Body of pancreas (tissue), 4 donors: Measurements from ENCODE around the gene TPSB2. TPM values are rescaled to one million over a fixed set of nuclear protein-coding genes. Genes with fewer than 3 reads are reported as not detected.
"Not testable (repeated sequence)": the region's sequence is repeated elsewhere in the genome, so short reads cannot be mapped to it uniquely, and the experiment has no call there.

Experiments used
- ATAC-seq: fragments of 150-250 bp; one replicate; pipeline ENCODE4 v1.9.1; 2016
- DNase-seq, 4 donors: peaks; one replicate each; pipeline ENCODE4 v3.0.0-alpha.2; 2019
- H3K27ac ChIP-seq, 4 donors: fragments of 200-600 bp; sonication (generic); 1 replicate in 3 of 4; 2 replicates in 1 of 4; pipeline versions ENCODE4 v1.5.1 to v1.6.1; 2016 to 2019; ENCODE audit warnings: mild to moderate bottlenecking in 1 of 4, mixed read lengths in 1 of 4, moderate library complexity in 1 of 4
- H3K27me3 ChIP-seq, 2 donors: fragments of 200-600 bp; sonication (generic); one replicate each; pipeline ENCODE4 v1.6.0; 2016; ENCODE audit warnings: mild to moderate bottlenecking in 1 of 2
- H3K36me3 ChIP-seq, 2 donors: fragments of 200-600 bp; sonication (generic); replicated peaks in 1 of 2; 2 replicates each; pipeline ENCODE4 v1.5.1; 2016; ENCODE audit warnings: low read depth in 2 of 2; ENCODE audit not compliant: insufficient read depth in 1 of 2
- H3K4me1 ChIP-seq: fragments of 200-600 bp; sonication (generic); one replicate; pipeline ENCODE4 v1.6.0; 2016
- H3K4me3 ChIP-seq, 2 donors: fragments of 200-600 bp; sonication (generic); 1 replicate in 1 of 2; 2 replicates in 1 of 2; pipeline ENCODE4 v1.5.1; 2016 to 2019
- H3K9me3 ChIP-seq, 3 donors: fragments of 200-600 bp; sonication (generic); 1 replicate in 2 of 3; 2 replicates in 1 of 3; pipeline ENCODE4 v1.5.1; 2016
- POLR2A ChIP-seq, 3 donors: fragments of 450-650 bp; IDR thresholded peaks; one replicate each; pipeline ENCODE4 v1.6.1; 2016; ENCODE audit warnings: antibody characterized with exemption in 3 of 3, mild to moderate bottlenecking in 2 of 3
- WGBS, 2 donors: methylation state at CpG; one replicate each; pipeline ENCODE4 v1.1.5; 2017; 5-methylcytosine and 5-hydroxymethylcytosine counted together
- intact Hi-C: fragments of 100-400 bp; cut with DNase I; formaldehyde crosslinking; loops from one replicate; pipeline ENCODE4 v1.15.1; 2023
- total RNA-seq, 2 donors: library from RNA; depleted of rRNA; stranded (reverse); fragments of >200 nt; gene quantifications; one replicate each; pipeline ENCODE4 v1.1.0, GENCODE V29; 2016
- TF ChIP-seq, protein P1 (sequence below), 7 experiments: fragments of 450-650 bp in 4 of 7; fragments of 200-600 bp in 3 of 7; sonication (generic) in 3 of 7; IDR thresholded peaks; one replicate each; pipeline ENCODE4 v1.5.1; 2016 to 2019; ENCODE audit warnings: antibody characterized with exemption in 7 of 7

TPSB2 gene
- total RNA-seq, 2 donors from 2014 or later = 4.4 to 21.8 TPM

GRCh38 chr16:1258906-1259759 is 29.1 kb upstream of the TPSB2 start:
- DNase-seq (peak in 2 of 4 donors; percentile 34 to 42), ATAC-seq (peak; percentile 22)
- H3K4me1 ChIP-seq = peaks cover 9% of the 10 kb centered on the region
- peaks cover 0 to 10% of the 10 kb centered on the region in 2 donors for H3K27me3 ChIP-seq
- intact Hi-C loops = no loop called here
- H3K27ac ChIP-seq = no peak overlapping the region
- TF ChIP-seq POLR2A (IDR thresholded peaks at IDR 0.05) = no peak
- TF ChIP-seq, protein P1, sequence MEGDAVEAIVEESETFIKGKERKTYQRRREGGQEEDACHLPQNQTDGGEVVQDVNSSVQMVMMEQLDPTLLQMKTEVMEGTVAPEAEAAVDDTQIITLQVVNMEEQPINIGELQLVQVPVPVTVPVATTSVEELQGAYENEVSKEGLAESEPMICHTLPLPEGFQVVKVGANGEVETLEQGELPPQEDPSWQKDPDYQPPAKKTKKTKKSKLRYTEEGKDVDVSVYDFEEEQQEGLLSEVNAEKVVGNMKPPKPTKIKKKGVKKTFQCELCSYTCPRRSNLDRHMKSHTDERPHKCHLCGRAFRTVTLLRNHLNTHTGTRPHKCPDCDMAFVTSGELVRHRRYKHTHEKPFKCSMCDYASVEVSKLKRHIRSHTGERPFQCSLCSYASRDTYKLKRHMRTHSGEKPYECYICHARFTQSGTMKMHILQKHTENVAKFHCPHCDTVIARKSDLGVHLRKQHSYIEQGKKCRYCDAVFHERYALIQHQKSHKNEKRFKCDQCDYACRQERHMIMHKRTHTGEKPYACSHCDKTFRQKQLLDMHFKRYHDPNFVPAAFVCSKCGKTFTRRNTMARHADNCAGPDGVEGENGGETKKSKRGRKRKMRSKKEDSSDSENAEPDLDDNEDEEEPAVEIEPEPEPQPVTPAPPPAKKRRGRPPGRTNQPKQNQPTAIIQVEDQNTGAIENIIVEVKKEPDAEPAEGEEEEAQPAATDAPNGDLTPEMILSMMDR (IDR thresholded peaks at IDR 0.05) = no peak
- no peaks in the 10 kb centered on the region for H3K36me3 ChIP-seq
- H3K9me3 ChIP-seq = no peaks in the 10 kb centered on the region
- H3K4me3 ChIP-seq = no peak overlapping the region
- WGBS, 2 donors = 8 to 14% methylated on average over 10 to 41 of the region's 42 CpGs

DNA sequence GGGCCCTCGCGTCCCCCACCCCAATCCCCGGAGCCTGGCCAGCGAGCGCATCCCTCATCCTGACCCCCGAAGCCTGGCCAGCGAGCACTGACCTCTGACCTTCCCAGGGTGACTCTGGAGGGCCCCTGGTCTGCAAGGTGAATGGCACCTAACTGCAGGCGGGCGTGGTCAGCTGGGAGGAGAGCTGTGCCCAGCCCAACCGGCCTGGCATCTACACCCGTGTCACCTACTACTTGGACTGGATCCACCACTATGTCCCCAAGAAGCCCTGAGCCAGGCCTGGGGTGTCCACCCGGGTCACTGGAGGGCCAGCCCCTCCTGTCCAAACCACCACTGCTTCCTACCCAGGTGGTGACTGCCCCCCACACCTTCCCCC is 28.2 kb upstream of the TPSB2 start:
- DNase-seq (no peak), ATAC-seq (no peak)
- Histone ChIP-seq H3K4me3 (no peak overlapping the region), H3K9me3 (no peaks in the 10 kb centered on the region), H3K4me1 (peaks cover 9% of the 10 kb centered on the region), H3K27ac (no peak overlapping the region), H3K27me3 (peaks cover 0 to 10% of the 10 kb centered on the region in 2 donors), H3K36me3 (no peaks in the 10 kb centered on the region)
- WGBS, 2 donors = 48 to 58% methylated on average over 2 to 9 of the region's 12 CpGs
- intact Hi-C loops = no loop called here
- no peak for TF ChIP-seq POLR2A (IDR thresholded peaks at IDR 0.05)
- TF ChIP-seq, protein P1 (IDR thresholded peaks at IDR 0.05) = no peak

- ATAC-seq (no peak), DNase-seq (no peak)
- TF ChIP-seq POLR2A (IDR thresholded peaks at IDR 0.05) = no peak
- TF ChIP-seq, protein P1 (IDR thresholded peaks at IDR 0.05) = no peak
- H3K27ac ChIP-seq = no peak overlapping the region
- H3K4me1 ChIP-seq = peaks cover 9% of the 10 kb centered on the region
- no peaks in the 10 kb centered on the region for H3K9me3 ChIP-seq
- no peaks in the 10 kb centered on the region for H3K36me3 ChIP-seq
- intact Hi-C loops = no loop called here
- H3K27me3 ChIP-seq = peaks cover 0 to 6% of the 10 kb centered on the region in 2 donors
- WGBS, 2 donors = 64 to 66% methylated on average over 16 to 17 of the region's 34 CpGs
- no peak overlapping the region for H3K4me3 ChIP-seq
Measured at GRCh38 chr16:1257561-1258224, 27.7 kb upstream of the TPSB2 start.

- intact Hi-C loops = no loop called here
- Histone ChIP-seq H3K36me3 (no peaks in the 10 kb centered on the region), H3K27me3 (peaks cover 0 to 5% of the 10 kb centered on the region in 2 donors), H3K4me3 (no peak overlapping the region), H3K4me1 (peaks cover 9% of the 10 kb centered on the region), H3K9me3 (no peaks in the 10 kb centered on the region), H3K27ac (no peak overlapping the region)
- 62 to 72% methylated on average over 12 to 22 of the region's 22 CpGs for WGBS, 2 donors
- DNase-seq (no peak), ATAC-seq (no peak)
- TF ChIP-seq POLR2A (IDR thresholded peaks at IDR 0.05) = no peak
- TF ChIP-seq, protein P1 (IDR thresholded peaks at IDR 0.05) = no peak
Measured at GRCh38 chr16:1256874-1257322, 26.9 kb upstream of the TPSB2 start.

GRCh38 chr16:1256296-1256873 is 26.4 kb upstream of the TPSB2 start:
- H3K36me3 ChIP-seq, H3K27ac ChIP-seq, intact Hi-C loops, H3K27me3 ChIP-seq, H3K9me3 ChIP-seq, H3K4me1 ChIP-seq, H3K4me3 ChIP-seq, DNase-seq, ATAC-seq: not testable (repeated sequence)
- 60% methylated on average over 20 of the region's 23 CpGs; no CpG with 5 or more reads in 1 of the 2 donors for WGBS, 2 donors

DNA sequence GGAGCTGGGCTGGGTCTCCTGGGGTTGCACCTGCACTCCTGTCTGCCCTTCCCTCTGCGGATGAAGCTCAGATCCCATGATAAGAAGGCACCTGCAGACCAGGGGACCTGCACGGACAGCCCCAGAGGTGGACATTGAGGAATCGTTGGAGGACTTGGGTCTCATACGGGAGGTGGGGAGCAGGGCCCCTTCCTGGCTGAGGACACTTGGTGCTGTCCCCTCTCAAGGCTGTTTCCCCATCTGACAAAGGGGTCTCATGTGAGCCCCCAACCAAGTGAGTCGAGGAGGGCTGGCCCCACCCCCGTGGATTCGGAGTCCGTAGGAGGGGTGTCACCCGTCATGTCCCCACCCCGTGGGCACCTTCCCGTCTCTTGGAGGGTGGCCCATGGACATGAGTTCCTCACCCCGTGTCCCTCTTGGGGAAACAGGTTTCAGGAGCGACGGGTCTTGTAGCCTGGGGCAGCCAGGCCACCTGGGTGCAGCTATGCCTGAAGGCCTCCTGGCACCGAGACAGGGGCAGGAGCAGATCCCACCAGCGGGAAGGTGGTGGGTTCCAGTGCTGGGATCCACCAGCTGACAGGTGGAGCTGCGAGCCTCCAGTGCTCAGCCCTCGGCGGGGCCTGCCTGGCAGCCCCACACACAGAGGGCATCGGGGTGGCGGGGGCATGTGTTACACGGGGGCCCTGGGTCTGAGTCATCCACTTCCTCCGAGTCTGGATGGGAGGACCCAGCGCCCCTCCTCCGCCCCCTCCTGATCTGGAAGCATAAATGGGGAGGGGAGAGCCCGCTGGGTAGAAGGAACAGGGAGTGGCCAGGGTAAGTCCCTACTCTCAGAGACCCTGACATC is 25.5 kb upstream of the TPSB2 start, which contains the start of gene TPSD1:
Gene TPSD1, plus strand, starts transcription at position 794 of the 847 bp plus-strand sequence. CDS start 212 bp downstream, outside the sequence.
- H3K27ac ChIP-seq, ATAC-seq, H3K9me3 ChIP-seq, H3K36me3 ChIP-seq, H3K4me3 ChIP-seq, DNase-seq, H3K27me3 ChIP-seq, H3K4me1 ChIP-seq, intact Hi-C loops: not testable (repeated sequence)
- 55 to 100% methylated on average over 1 to 16 of the region's 26 CpGs for WGBS, 2 donors

DNA sequence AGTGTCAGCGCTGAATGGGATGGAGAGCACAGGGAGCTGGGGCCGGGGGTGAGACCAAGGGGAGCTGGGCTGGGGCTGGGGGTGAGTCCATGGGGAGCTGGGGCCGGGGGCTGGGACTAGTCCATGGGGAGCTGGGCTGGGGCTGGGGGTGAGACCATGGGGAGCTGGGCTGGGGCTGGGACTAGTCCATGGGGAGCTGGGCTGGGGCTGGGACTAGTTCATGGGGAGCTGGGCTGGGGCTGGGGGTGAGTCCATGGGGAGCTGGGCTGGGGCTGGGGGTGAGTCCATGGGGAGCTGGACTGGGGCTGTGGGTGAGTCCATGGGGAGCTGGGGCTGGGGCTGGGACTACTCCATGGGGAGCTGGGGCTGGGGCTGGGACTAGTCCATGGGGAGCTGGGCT is 24.8 kb upstream of the TPSB2 start:
- intact Hi-C loops, ATAC-seq, H3K36me3 ChIP-seq, H3K4me1 ChIP-seq, H3K9me3 ChIP-seq, H3K4me3 ChIP-seq, DNase-seq, H3K27ac ChIP-seq, H3K27me3 ChIP-seq: not testable (repeated sequence)
- no CpG with 5 or more reads among the region's 3 CpGs for WGBS, 2 donors
